Adipocyte (in vitro differentiated cells): Measurements from ENCODE around the gene TAF10.
A peak's percentile ranks its signal among the peaks of the same experiment; 100 is the strongest.

Source experiments
- DNase-seq: peaks from one replicate; pipeline ENCODE4 v3.0.0-alpha.2; 2015; ENCODE audit warnings: low read depth
- H3K27me3 ChIP-seq: replicated peaks from 2 replicates; pipeline ENCODE4 v1.7.0; 2013; ENCODE audit warnings: mild to moderate bottlenecking, low read length, moderate library complexity; ENCODE audit not compliant: control insufficient read depth, insufficient read depth
- H3K36me3 ChIP-seq: 2 replicates; pipeline ENCODE4 v1.7.0; 2013; ENCODE audit warnings: low read length, mild to moderate bottlenecking, moderate library complexity; ENCODE audit not compliant: control insufficient read depth, insufficient read depth, severe bottlenecking
- H3K4me1 ChIP-seq: 2 replicates; pipeline ENCODE4 v1.7.0; 2013; ENCODE audit warnings: mild to moderate bottlenecking, low read length, moderate library complexity; ENCODE audit not compliant: control insufficient read depth, insufficient read depth
- H3K4me3 ChIP-seq: 2 replicates; pipeline ENCODE4 v1.7.0; 2013; ENCODE audit warnings: mild to moderate bottlenecking, low read length, moderate library complexity
- H3K9ac ChIP-seq: 2 replicates; pipeline ENCODE4 v1.7.0; 2013; ENCODE audit warnings: mild to moderate bottlenecking, low read length, moderate library complexity
- H3K9me3 ChIP-seq: 2 replicates; pipeline ENCODE4 v1.7.0; 2013; ENCODE audit warnings: mild to moderate bottlenecking, low read length, moderate library complexity; ENCODE audit not compliant: control insufficient read depth

TAF10 gene

GRCh38 chr11:6604081-6604626 lies 7.9 kb downstream of the TAF10 start:
- peaks cover 50% of the 10 kb centered on the region for H3K4me1 ChIP-seq
- peak; percentile 81 for DNase-seq
- H3K36me3 ChIP-seq: peaks cover 41% of the 10 kb centered on the region
- peak overlapping the region; percentile 94 for H3K9ac ChIP-seq
- no peaks in the 10 kb centered on the region for H3K27me3 ChIP-seq
- H3K4me3 ChIP-seq: peak overlapping the region; percentile 90
- H3K9me3 ChIP-seq: no peaks in the 10 kb centered on the region

GRCh38 chr11:6603287-6604080 lies 8.5 kb downstream of the TAF10 start, which contains the start of the genes ILK and RRP8:
Gene ILK, plus strand, starts transcription at chr11:6603774. Its CDS starts 498 bp downstream, at chr11:6604272.
Gene RRP8, minus strand, starts transcription at chr11:6603616. Its CDS starts 114 bp downstream, at chr11:6603502.
- H3K4me1 ChIP-seq: peaks cover 45% of the 10 kb centered on the region
- peak; percentile 97 for DNase-seq
- peak within 1 kb of the TSS; percentile 90 for H3K4me3 ChIP-seq
- peak within 1 kb of the TSS; percentile 94 for H3K9ac ChIP-seq
- peaks cover 41% of the 10 kb centered on the region for H3K36me3 ChIP-seq
- no peaks in the 10 kb centered on the region for H3K27me3 ChIP-seq
- H3K9me3 ChIP-seq: no peaks in the 10 kb centered on the region

GRCh38 chr11:6602096-6602940 lies 9.7 kb downstream of the TAF10 start:
- peak; percentile 19 for DNase-seq
- Histone ChIP-seq H3K4me1 (peaks cover 37% of the 10 kb centered on the region), H3K36me3 (peaks cover 37% of the 10 kb centered on the region), H3K9ac (peak overlapping the region; percentile 94), H3K9me3 (no peaks in the 10 kb centered on the region), H3K4me3 (peak overlapping the region; percentile 90), H3K27me3 (no peaks in the 10 kb centered on the region)

GRCh38 chr11:6601041-6601461 lies 11.0 kb downstream of the TAF10 start:
- Histone ChIP-seq H3K36me3 (peaks cover 49% of the 10 kb centered on the region), H3K4me1 (peaks cover 35% of the 10 kb centered on the region), H3K9me3 (no peaks in the 10 kb centered on the region), H3K9ac (no peak overlapping the region), H3K27me3 (no peaks in the 10 kb centered on the region), H3K4me3 (no peak overlapping the region)
- DNase-seq: no peak

GRCh38 chr11:6599881-6600390 lies 12.1 kb downstream of the TAF10 start:
- Histone ChIP-seq H3K4me1 (peaks cover 26% of the 10 kb centered on the region), H3K27me3 (no peaks in the 10 kb centered on the region), H3K9me3 (no peaks in the 10 kb centered on the region), H3K4me3 (no peak overlapping the region), H3K36me3 (peaks cover 58% of the 10 kb centered on the region), H3K9ac (no peak overlapping the region)
- no peak for DNase-seq

GRCh38 chr11:6599449-6599848 lies 12.6 kb downstream of the TAF10 start:
- H3K27me3 ChIP-seq: no peaks in the 10 kb centered on the region
- no peak for DNase-seq
- H3K4me3 ChIP-seq: no peak overlapping the region
- peaks cover 58% of the 10 kb centered on the region for H3K36me3 ChIP-seq
- H3K4me1 ChIP-seq: peaks cover 22% of the 10 kb centered on the region
- H3K9ac ChIP-seq: no peak overlapping the region
- no peaks in the 10 kb centered on the region for H3K9me3 ChIP-seq

GRCh38 chr11:6598555-6598954 lies 13.5 kb downstream of the TAF10 start:
- Histone ChIP-seq H3K9ac (no peak overlapping the region), H3K36me3 (peaks cover 66% of the 10 kb centered on the region), H3K4me1 (peaks cover 22% of the 10 kb centered on the region), H3K9me3 (no peaks in the 10 kb centered on the region), H3K27me3 (no peaks in the 10 kb centered on the region), H3K4me3 (no peak overlapping the region)
- DNase-seq: no peak

GRCh38 chr11:6596239-6596877 lies 15.7 kb downstream of the TAF10 start:
- H3K9me3 ChIP-seq: no peaks in the 10 kb centered on the region

GRCh38 chr11:6594142-6594768 lies 17.8 kb downstream of the TAF10 start:
- no peaks in the 10 kb centered on the region for H3K27me3 ChIP-seq
- DNase-seq: no peak
- peaks cover 9% of the 10 kb centered on the region for H3K4me1 ChIP-seq
- H3K9ac ChIP-seq: no peak overlapping the region
- peaks cover 52% of the 10 kb centered on the region for H3K36me3 ChIP-seq
- no peak overlapping the region for H3K4me3 ChIP-seq
- no peaks in the 10 kb centered on the region for H3K9me3 ChIP-seq

More at GRCh38 chr11:6596239-6596877, 15.7 kb downstream of the TAF10 start:
- H3K4me1 ChIP-seq: peaks cover 9% of the 10 kb centered on the region
- H3K4me3 ChIP-seq: no peak overlapping the region
- no peaks in the 10 kb centered on the region for H3K27me3 ChIP-seq
- peaks cover 73% of the 10 kb centered on the region for H3K36me3 ChIP-seq
- no peak overlapping the region for H3K9ac ChIP-seq
- no peak for DNase-seq

GRCh38 chr11:6588018-6588417 lies 24.0 kb downstream of the TAF10 start:
- Histone ChIP-seq H3K36me3 (peaks cover 7% of the 10 kb centered on the region), H3K4me1 (no peaks in the 10 kb centered on the region), H3K27me3 (no peaks in the 10 kb centered on the region), H3K9me3 (peaks cover 16% of the 10 kb centered on the region), H3K9ac (no peak overlapping the region), H3K4me3 (no peak overlapping the region)
- no peak for DNase-seq
